Skeletal muscle satellite cell (primary cell): ENCODE data around the gene SDK1.
"Not testable (repeated sequence)": the region's sequence is repeated elsewhere in the genome, so short reads cannot be mapped to it uniquely, and the experiment has no call there.

Experiments
- H3K27me3 ChIP-seq: 2 replicates; pipeline ENCODE4 v1.7.0; 2013; ENCODE audit warnings: low read length; ENCODE audit not compliant: control insufficient read depth, insufficient read depth
- H3K36me3 ChIP-seq: 2 replicates; pipeline ENCODE4 v1.7.0; 2013; ENCODE audit warnings: mild to moderate bottlenecking, control low read depth, low read length; ENCODE audit not compliant: insufficient read depth
- H3K4me1 ChIP-seq: 2 replicates; pipeline ENCODE4 v1.7.0; 2013; ENCODE audit warnings: low read length; ENCODE audit not compliant: control insufficient read depth, insufficient read depth
- H3K4me2 ChIP-seq: 2 replicates; pipeline ENCODE4 v1.7.0; 2013; ENCODE audit warnings: mild to moderate bottlenecking, low read length
- H3K4me3 ChIP-seq: 2 replicates; pipeline ENCODE4 v1.7.0; 2013; ENCODE audit warnings: low read length
- H3K9ac ChIP-seq: 2 replicates; pipeline ENCODE4 v1.7.0; 2013; ENCODE audit warnings: mild to moderate bottlenecking, low read depth, low read length, moderate library complexity
- H3K9me3 ChIP-seq: replicated peaks from 2 replicates; pipeline ENCODE4 v1.7.0; 2013; ENCODE audit warnings: mild to moderate bottlenecking, control low read depth, low read length

SDK1 gene

DNA sequence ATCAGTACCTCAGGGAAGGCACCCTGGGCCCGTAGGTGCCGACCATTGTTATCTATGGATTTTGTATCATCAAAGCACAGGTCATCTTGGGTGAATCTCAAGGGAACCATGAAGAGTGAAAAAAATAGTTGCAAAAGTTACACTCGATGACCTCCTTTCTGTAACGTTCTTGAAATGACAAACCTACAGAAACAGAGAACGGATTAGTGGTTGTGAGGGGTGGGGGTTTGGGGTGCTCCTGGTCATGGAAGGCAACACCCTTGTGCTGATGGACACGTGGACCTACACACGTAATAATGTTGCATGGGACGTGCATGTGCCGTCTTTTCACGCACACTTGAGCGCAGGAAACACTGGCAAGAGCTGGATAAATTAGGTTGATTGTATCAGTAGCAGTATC, 655.9 kb downstream of the SDK1 start:
- Histone ChIP-seq H3K9ac (no peak overlapping the region), H3K4me2 (no peak overlapping the region), H3K4me3 (no peak overlapping the region), H3K27me3 (no peaks in the 10 kb centered on the region), H3K9me3 (no peaks in the 10 kb centered on the region), H3K4me1 (peaks cover 14% of the 10 kb centered on the region), H3K36me3 (no peaks in the 10 kb centered on the region)

DNA sequence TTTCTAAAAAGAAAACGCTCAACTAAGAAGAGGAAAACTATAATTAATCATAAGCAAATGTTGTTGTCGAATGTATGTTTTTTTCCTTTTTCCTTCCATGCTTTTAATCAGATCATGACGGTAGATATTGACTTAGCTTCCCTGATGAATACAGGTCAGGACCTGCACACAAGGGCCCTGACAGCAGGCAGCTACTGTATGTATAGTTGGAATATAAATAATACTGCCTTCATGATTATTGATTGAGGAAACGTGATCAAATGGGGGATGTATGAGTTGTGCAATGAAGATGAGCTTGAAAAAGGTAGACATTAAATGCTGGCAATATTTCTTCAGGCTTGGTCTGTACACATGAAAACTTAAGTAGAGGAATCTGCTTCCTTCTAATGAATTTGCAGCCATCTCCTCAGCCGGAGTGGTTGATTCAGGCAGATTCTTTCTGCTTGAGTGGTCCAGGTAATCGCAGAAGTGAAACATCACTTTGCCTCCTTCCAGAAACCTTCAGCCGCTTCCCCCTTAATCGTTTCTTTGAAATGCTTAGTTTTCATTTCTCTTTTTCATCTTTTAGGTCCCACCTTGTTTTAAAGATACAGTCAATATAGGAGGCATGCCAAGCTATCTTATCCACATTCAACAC, 656.5 kb downstream of the SDK1 start:
- peaks cover 2% of the 10 kb centered on the region for H3K36me3 ChIP-seq
- no peak overlapping the region for H3K9ac ChIP-seq
- no peak overlapping the region for H3K4me3 ChIP-seq
- H3K4me1 ChIP-seq: peaks cover 14% of the 10 kb centered on the region
- H3K9me3 ChIP-seq: no peaks in the 10 kb centered on the region
- H3K27me3 ChIP-seq: no peaks in the 10 kb centered on the region
- H3K4me2 ChIP-seq: no peak overlapping the region

DNA sequence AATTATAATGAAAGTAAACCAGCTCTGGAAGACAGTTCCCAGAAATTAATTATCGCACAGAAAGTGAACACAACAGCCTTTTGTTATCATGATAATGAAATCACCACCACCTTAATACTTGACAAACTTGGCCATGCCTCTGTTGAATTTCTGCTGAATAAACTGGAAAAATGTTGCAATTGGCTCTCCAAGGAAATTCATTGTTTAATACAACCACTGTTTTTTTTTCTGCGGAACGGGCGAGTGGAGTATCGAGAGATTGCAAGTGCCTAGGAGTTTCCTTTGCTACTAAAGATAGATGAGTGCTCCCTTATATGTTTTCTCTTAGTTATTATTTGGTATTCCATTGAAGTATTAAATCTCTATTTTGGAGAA, 657.0 kb downstream of the SDK1 start:
- H3K9ac ChIP-seq: no peak overlapping the region
- peaks cover 14% of the 10 kb centered on the region for H3K4me1 ChIP-seq
- peaks cover 4% of the 10 kb centered on the region for H3K36me3 ChIP-seq
- H3K27me3 ChIP-seq: no peaks in the 10 kb centered on the region
- H3K9me3 ChIP-seq: no peaks in the 10 kb centered on the region
- H3K4me3 ChIP-seq: no peak overlapping the region
- no peak overlapping the region for H3K4me2 ChIP-seq

DNA sequence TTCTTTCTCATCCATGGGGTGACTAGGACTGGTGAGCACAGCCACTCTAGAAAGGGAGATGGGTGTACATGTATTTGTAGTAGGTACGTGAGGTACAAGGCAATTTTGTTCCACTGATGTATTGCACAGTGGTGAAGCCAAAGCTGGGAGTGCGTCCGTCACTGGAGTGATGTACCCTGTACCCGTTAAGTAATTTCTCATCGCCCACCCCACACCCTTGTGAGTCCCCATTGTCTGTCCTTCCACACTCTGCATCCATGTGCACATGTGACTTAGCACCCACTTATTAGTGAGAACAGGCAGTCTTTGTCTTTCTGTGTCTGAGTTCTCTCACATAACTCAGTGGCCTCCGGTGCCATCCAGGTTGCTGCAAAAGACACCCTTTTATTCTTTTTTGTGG, 658.3 kb downstream of the SDK1 start:
- no peak overlapping the region for H3K4me2 ChIP-seq
- H3K4me1 ChIP-seq: peaks cover 14% of the 10 kb centered on the region
- no peaks in the 10 kb centered on the region for H3K9me3 ChIP-seq
- no peaks in the 10 kb centered on the region for H3K27me3 ChIP-seq
- H3K36me3 ChIP-seq: peaks cover 7% of the 10 kb centered on the region
- no peak overlapping the region for H3K4me3 ChIP-seq
- no peak overlapping the region for H3K9ac ChIP-seq

GRCh38 chr7:3960050-3960763, 659.2 kb downstream of the SDK1 start:
- H3K4me1 ChIP-seq: peaks cover 14% of the 10 kb centered on the region
- H3K4me2 ChIP-seq: no peak overlapping the region
- no peaks in the 10 kb centered on the region for H3K27me3 ChIP-seq
- peaks cover 7% of the 10 kb centered on the region for H3K36me3 ChIP-seq
- no peak overlapping the region for H3K9ac ChIP-seq
- no peaks in the 10 kb centered on the region for H3K9me3 ChIP-seq
- H3K4me3 ChIP-seq: no peak overlapping the region

DNA sequence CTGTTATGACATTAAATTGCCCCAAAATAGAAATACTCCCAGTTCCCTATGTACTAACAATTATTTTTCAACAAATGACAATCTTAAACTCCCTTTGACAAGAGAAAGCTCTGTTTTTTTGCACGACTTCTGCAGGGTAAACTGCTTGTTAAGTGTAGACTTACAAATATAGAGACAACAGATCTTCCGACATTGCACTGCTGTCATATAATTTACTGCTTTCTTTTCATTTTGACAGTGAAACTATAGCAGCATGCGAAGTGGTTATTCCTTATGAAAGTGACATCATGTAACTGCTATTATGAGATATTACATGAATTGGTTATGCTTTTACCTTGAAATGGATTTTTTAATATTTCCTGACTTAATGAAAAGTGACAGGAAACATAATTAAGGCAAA, 659.9 kb downstream of the SDK1 start:
- H3K9ac ChIP-seq: no peak overlapping the region
- H3K27me3 ChIP-seq: no peaks in the 10 kb centered on the region
- H3K4me3 ChIP-seq: no peak overlapping the region
- H3K4me2 ChIP-seq: no peak overlapping the region
- peaks cover 7% of the 10 kb centered on the region for H3K4me1 ChIP-seq
- peaks cover 7% of the 10 kb centered on the region for H3K36me3 ChIP-seq
- no peaks in the 10 kb centered on the region for H3K9me3 ChIP-seq

DNA sequence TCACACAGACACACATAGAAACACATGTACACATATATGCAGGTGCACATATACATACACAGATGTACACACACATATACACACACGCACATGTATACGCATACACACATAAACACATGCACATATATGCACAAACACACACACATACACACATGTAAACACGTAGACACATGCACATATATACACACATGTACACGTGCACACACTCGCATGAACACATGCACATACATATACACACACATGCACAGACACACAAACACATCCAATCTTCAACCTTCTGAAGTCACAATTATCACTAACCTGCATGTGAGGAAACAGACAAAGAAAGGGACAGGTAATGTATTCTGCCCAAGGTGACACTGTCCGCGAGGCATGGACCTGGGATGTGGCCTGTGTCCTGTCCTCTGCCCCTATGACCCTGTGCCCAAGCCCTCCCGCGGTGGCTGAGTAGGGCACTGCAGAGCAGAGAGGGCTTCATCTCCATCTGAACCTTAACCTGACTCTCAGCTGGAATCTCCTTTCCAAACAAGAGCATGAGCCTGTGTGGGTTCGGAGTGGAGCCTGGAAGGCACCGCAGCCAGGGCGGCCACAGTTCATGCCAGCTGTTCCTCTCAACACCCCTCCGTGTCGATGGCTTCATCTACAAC, 660.9 kb downstream of the SDK1 start:
- Histone ChIP-seq H3K36me3 (peaks cover 7% of the 10 kb centered on the region), H3K27me3 (no peaks in the 10 kb centered on the region), H3K9me3 (no peaks in the 10 kb centered on the region), H3K4me2 (no peak overlapping the region), H3K4me3 (no peak overlapping the region), H3K9ac (no peak overlapping the region), H3K4me1 (no peaks in the 10 kb centered on the region)

GRCh38 chr7:3963768-3964167, 662.7 kb downstream of the SDK1 start:
- H3K27me3 ChIP-seq, H3K9ac ChIP-seq, H3K4me2 ChIP-seq, H3K4me1 ChIP-seq, H3K9me3 ChIP-seq, H3K4me3 ChIP-seq: not testable (repeated sequence)
- H3K36me3 ChIP-seq: peaks cover 16% of the 10 kb centered on the region

GRCh38 chr7:3964980-3965606, 664.0 kb downstream of the SDK1 start:
- H3K27me3 ChIP-seq: no peaks in the 10 kb centered on the region
- peaks cover 16% of the 10 kb centered on the region for H3K36me3 ChIP-seq
- no peak overlapping the region for H3K4me3 ChIP-seq
- H3K4me2 ChIP-seq: no peak overlapping the region
- H3K4me1 ChIP-seq: no peaks in the 10 kb centered on the region
- H3K9me3 ChIP-seq: no peaks in the 10 kb centered on the region
- H3K9ac ChIP-seq: no peak overlapping the region

- Histone ChIP-seq H3K4me1 (no peaks in the 10 kb centered on the region), H3K36me3 (peaks cover 18% of the 10 kb centered on the region), H3K4me3 (no peak overlapping the region), H3K9me3 (no peaks in the 10 kb centered on the region), H3K4me2 (no peak overlapping the region), H3K27me3 (no peaks in the 10 kb centered on the region), H3K9ac (no peak overlapping the region)
Observed at GRCh38 chr7:3965794-3966395, 664.8 kb downstream of the SDK1 start.

DNA sequence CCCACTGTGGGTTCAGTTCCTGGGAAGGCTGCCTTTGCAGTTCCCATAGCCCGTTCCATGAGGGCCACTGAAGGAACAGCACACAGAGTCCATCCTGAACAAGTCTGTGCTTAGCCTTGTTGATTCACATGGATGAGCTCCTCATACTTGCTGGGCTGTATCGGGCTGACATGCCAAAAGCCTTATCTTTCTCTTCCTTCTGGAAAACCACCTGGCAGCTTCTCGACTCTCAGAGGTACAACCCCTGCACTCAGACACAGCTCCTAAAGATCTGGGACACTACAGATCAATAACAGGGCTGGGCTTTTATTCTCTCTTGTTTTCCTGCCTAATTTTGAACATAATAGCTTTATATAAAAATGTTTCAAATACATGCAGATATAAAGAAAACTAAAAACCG, 667.2 kb downstream of the SDK1 start:
- no peaks in the 10 kb centered on the region for H3K27me3 ChIP-seq
- peaks cover 16% of the 10 kb centered on the region for H3K36me3 ChIP-seq
- no peak overlapping the region for H3K4me2 ChIP-seq
- no peaks in the 10 kb centered on the region for H3K4me1 ChIP-seq
- H3K9ac ChIP-seq: no peak overlapping the region
- H3K9me3 ChIP-seq: no peaks in the 10 kb centered on the region
- H3K4me3 ChIP-seq: no peak overlapping the region
